Measurements from ENCODE around the gene AUP1.

AUP1 gene

DNA sequence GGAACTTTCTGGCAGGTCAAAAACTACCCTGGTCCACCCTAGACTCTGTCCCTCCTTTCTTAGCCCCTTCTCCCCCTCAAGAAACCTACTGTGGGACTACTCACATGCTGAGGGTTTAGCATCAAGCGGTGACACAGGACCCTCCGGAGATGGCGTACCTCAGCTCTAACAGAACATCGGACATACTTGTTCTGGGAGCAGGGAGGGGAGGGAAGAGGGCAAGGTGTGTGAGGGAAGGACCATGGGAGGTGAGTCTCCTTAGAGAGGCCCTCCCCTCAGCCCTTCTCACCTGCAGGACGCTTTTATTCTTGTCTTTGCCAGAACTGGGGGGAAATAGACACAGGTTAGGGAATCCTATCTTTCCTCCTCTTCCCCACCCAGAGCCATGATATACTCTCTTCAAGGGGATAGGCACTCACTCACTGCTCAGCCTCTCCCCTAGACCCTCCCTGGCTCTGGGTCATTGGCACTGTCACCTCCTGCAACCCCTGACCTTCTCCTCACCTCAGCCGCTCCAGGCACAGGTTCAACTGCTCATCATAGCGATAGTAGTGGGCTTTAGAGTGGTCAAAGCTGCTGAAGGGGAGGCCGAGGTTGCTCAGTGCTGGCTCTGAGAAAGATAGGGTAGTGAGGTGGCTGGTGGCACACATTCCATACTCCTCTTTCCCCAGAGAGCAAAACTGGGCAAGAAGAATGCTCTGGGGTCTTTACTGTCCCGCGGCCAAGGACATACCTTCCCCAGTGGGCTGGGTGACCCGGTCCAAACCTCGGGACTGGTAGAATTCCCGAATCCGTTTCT, 23.9 kb downstream of the AUP1 start:
- H3K4me3 Mint-ChIP-seq, result no peak overlapping the region
- peaks cover 20% of the 10 kb centered on the region for H3K36me3 Mint-ChIP-seq

DNA sequence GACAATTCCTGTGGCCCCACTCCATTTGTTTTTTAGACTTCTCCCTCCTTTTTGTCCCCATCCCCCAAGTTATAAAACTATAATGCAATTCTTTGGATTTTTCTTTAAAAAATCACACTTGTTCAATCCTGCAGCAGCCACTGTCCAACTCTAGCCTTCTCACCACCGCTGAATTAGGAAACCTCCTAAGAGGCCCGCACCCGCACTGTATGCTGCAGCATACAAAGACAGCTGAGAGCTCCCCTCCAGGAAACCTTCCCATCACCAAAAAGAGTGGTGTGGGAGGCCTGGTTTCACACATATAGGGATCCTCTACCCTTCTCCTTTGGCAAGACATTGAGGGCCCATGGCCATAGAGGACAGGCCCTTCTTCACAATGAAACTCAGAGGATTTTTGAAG, 24.9 kb downstream of the AUP1 start:
- peaks cover 20% of the 10 kb centered on the region for H3K36me3 Mint-ChIP-seq
- ATAC-seq (ENCODE audit: low read depth) (no peak), DNase-seq (ENCODE audit: low spot score in 2 of 2) (no peak)
- H3K9me3 Mint-ChIP-seq, result no peaks in the 10 kb centered on the region
- peaks cover 27% of the 10 kb centered on the region for H3K4me1 Mint-ChIP-seq
- H3K27me3 Mint-ChIP-seq, result peaks cover 15% of the 10 kb centered on the region
- H3K27ac Mint-ChIP-seq, result peak overlapping the region; percentile 49
- H3K4me3 Mint-ChIP-seq, result peak overlapping the region; percentile 66

More for the DNA sequence above, 23.9 kb downstream of the AUP1 start:
- H3K9me3 Mint-ChIP-seq, result no peaks in the 10 kb centered on the region
- peaks cover 11% of the 10 kb centered on the region for H3K27me3 Mint-ChIP-seq
- ATAC-seq (ENCODE audit: low read depth), result no peak
- peaks cover 27% of the 10 kb centered on the region for H3K4me1 Mint-ChIP-seq
- no peak overlapping the region for H3K27ac Mint-ChIP-seq
- DNase-seq (ENCODE audit: low spot score in 2 of 2), result no peak

DNA sequence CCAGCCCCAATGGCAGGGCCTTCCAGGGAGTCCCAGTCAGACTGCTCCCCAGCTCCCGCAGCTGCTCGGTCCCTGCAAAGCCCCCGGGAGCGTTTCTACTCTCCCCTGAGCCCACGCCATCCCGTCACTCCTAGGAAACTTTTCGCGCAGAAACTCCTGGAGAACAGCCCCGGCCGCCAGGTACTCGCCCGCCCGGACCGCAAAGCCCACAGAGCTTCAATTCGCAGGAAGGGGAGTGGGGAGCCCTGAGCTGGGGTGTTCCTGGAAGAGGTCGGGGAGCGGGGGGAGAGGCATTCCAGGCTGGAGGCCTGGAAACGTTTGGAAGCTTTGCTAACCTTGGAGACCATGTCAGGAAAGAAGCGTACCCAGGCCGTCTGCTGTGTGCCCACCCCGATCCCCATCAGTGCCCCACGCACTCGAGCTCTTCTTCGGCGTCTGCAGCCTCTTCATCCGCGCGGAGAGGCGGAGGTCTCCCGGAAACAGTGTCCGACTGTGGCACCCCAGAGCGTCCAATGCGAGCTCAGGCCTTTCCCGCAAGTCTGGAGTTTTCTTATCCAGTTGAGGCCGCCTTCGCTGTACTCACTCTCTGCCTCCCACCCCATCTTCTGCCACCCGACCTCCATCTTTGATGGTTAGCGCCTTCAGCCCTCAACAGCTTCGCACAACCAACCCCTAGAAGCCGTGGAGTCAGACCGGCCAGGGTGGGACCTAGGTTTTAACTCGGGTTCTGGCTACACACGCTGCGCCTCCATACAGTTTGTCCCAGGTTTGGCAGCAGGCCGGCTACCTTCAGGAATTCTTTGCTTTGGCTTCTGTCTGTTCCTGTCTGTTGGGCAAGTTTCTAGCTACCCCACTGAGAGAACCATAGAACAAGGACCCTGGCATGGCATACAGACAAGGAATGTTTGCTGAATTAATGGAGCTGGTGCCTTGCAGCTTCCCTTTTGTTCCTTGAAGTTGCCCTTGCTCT, 25.7 kb downstream of the AUP1 start:
- ATAC-seq (ENCODE audit: low read depth) (no peak), DNase-seq (ENCODE audit: low spot score in 2 of 2) (no peak)
- no peaks in the 10 kb centered on the region for H3K9me3 Mint-ChIP-seq
- H3K27ac Mint-ChIP-seq, result peak overlapping the region; percentile 49
- H3K4me1 Mint-ChIP-seq, result peaks cover 33% of the 10 kb centered on the region
- H3K4me3 Mint-ChIP-seq, result peak overlapping the region; percentile 72
- H3K36me3 Mint-ChIP-seq, result peaks cover 20% of the 10 kb centered on the region
- peaks cover 19% of the 10 kb centered on the region for H3K27me3 Mint-ChIP-seq

DNA sequence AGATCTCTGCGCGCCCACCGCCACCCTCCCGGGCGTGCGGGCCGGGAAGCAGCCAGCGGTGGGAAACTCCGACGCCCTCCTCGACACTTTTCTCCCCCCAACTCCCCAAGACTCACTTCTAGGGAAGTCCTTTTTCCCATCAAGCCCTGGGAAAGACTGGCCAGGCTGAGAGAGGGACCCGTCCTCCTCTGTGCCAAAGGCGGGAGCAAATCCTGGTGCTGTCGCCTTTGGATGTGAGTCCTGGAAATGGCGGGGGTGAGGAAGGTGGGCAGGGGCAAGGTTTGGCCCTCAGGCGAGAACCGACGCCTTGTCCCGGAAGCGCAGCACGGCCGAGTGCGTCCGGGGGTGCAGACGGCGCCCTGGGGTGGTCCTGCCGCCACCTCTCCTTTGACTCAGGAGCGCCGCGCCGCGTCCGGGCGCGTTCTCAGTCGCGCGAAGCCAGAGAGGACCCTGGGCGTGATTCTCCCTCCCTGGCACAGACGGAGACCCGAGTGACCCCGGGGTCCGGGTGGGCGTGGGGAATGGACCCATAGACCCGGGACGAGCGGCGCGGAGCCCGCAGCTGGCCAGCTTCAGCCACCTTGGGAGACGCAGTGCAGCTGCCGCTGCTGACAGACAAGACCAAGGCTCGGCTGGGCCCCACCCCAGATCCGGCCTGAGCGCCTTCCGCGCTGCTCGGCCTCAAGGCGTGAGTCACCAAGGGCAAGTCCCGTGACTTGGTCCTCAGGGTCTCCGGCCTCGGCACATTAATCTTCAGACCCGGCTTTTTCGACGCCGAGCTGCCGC, 26.6 kb downstream of the AUP1 start:
- DNase-seq (ENCODE audit: low spot score in 2 of 2), result peak; percentile 38 to 55

DNA sequence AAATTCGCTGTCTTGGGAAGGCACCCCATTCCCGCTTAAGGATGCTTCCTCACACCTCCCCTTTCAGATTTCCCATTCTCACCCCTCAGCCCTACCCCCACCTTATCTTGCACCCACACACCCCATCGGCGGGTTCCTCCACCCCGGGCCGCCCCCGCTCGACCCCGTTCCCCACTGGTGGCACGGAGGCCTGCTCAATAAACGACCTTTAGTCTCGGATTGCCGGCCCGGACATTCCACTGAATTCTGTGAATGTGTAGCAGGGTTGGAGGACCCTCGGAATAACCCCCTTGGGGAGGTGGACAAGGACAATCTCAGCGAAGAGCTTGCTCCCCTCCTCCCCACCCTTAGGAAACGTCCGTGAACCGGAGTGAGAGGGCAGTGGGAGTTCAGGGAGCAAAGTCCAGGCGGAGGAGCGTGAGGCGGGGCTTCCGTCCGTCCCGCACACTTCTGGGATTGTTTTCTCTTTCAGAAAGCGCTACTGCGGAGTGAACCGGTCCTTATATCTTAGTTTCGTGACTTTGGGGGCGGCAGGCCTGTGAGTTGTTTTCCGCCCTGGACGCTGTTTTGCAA, 27.3 kb downstream of the AUP1 start:
- H3K27ac Mint-ChIP-seq, result no peak overlapping the region
- H3K4me3 Mint-ChIP-seq, result peak overlapping the region; percentile 72
- H3K36me3 Mint-ChIP-seq, result peaks cover 20% of the 10 kb centered on the region
- ATAC-seq (ENCODE audit: low read depth) (no peak), DNase-seq (ENCODE audit: low spot score in 2 of 2) (no peak)
- peaks cover 23% of the 10 kb centered on the region for H3K27me3 Mint-ChIP-seq
- no peaks in the 10 kb centered on the region for H3K9me3 Mint-ChIP-seq
- peaks cover 32% of the 10 kb centered on the region for H3K4me1 Mint-ChIP-seq

More for the DNA sequence above, 26.6 kb downstream of the AUP1 start:
- Mint-ChIP-seq H3K27me3 (peaks cover 23% of the 10 kb centered on the region), H3K4me1 (peaks cover 32% of the 10 kb centered on the region), H3K9me3 (no peaks in the 10 kb centered on the region), H3K36me3 (peaks cover 20% of the 10 kb centered on the region), H3K27ac (no peak overlapping the region), H3K4me3 (peak overlapping the region; percentile 72)
- no peak for ATAC-seq (ENCODE audit: low read depth)

DNA sequence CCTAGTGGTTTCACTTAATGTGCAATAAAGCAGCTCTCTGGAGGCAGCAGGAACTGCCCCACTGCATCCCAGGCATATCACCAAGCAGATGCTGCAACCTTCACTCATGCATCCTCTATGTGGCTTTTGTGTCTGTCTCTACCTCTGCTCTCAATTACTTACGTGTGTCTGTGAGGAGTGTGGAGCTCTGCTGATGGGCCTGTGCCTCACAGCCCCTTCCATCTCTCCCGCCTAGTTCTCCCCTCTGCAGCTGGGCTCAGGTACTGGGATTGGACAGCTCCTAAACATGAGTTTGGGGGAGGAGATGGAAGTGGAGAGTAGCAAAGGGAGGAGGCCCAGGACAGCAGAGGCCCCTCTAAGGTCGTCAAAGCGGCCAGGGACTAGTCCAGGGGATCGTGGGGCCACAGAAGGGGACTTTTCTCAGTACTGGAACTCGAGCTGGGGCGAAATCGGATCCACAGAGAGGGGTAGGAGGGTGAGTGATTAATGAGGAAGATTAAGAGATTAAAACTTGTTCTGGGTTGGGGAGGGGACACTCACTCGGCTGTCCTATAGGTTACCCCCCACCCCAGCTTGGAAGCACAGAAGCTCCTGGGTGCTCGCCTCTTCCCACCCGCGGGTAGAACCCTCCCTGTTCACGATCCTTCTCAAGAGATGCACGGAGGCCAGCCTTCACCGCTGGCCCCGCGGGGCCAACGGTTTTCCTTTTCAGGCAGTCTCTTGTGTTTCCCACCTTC, 28.0 kb downstream of the AUP1 start:
- H3K4me1 Mint-ChIP-seq, result peaks cover 26% of the 10 kb centered on the region

DNA sequence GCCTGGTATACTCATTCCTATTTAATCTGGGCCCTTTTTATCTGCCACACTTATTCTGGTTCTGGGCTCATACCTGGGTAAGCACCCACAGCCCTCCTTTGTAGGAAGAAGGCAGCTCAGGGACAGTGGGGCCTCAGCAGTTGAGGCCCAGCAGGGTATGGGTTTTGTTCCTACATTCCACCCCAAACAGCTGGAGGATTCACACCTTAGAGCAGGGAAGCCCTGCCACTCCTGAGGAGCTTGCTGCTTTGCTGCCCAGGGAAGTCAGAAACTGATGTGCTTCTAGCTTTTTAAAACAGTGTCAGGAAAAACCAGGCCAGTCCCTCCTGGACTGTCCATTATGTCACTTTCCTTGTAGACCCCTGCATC, 28.9 kb downstream of the AUP1 start:
- ATAC-seq (ENCODE audit: low read depth) (no peak), DNase-seq (ENCODE audit: low spot score in 2 of 2) (no peak)
- H3K27ac Mint-ChIP-seq, result no peak overlapping the region
- H3K27me3 Mint-ChIP-seq, result peaks cover 22% of the 10 kb centered on the region
- peaks cover 13% of the 10 kb centered on the region for H3K36me3 Mint-ChIP-seq
- peaks cover 22% of the 10 kb centered on the region for H3K4me1 Mint-ChIP-seq
- no peaks in the 10 kb centered on the region for H3K9me3 Mint-ChIP-seq
- H3K4me3 Mint-ChIP-seq, result no peak overlapping the region

More for the DNA sequence above, 28.0 kb downstream of the AUP1 start:
- H3K27me3 Mint-ChIP-seq, result peaks cover 23% of the 10 kb centered on the region
- H3K36me3 Mint-ChIP-seq, result peaks cover 17% of the 10 kb centered on the region
- H3K4me3 Mint-ChIP-seq, result peak overlapping the region; percentile 56
- DNase-seq (ENCODE audit: low spot score in 2 of 2) (no peak), ATAC-seq (ENCODE audit: low read depth) (no peak)
- no peaks in the 10 kb centered on the region for H3K9me3 Mint-ChIP-seq
- peak overlapping the region; percentile 15 for H3K27ac Mint-ChIP-seq

DNA sequence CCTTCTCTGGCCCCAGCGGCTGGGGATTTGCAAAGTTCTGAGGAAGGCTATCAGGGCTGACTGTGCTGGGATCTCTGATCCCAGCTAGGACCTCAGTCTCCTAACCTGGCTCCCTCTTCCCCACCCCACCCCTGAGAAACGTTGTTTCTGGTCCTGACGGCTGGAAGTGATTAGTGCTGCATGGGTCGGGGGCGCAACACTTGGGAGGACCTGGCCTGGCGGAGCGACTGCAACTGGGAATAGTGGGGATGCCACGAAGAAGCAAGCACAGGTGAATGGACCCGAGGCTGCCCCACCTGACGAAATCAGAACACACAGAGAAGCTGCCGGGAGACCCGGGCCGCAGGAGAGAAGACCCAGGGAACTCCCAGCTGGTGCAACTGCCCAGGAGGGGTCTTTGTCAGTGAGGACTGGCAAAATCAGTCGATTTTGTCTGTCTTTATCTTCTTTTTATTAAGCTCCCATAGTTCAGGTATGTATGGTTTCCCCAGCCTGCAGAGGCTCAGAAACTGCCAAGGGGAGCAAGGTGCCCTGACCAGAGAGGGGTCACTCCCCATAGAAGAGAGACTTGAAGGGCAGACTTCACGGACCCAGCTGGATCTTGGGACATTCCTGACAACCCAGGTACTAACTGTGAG, 29.4 kb downstream of the AUP1 start:
- Mint-ChIP-seq H3K36me3 (peaks cover 8% of the 10 kb centered on the region), H3K27ac (no peak overlapping the region), H3K9me3 (no peaks in the 10 kb centered on the region), H3K27me3 (peaks cover 22% of the 10 kb centered on the region), H3K4me1 (peaks cover 20% of the 10 kb centered on the region), H3K4me3 (no peak overlapping the region)
- DNase-seq (ENCODE audit: low spot score in 2 of 2) (no peak), ATAC-seq (ENCODE audit: low read depth) (no peak)

DNA sequence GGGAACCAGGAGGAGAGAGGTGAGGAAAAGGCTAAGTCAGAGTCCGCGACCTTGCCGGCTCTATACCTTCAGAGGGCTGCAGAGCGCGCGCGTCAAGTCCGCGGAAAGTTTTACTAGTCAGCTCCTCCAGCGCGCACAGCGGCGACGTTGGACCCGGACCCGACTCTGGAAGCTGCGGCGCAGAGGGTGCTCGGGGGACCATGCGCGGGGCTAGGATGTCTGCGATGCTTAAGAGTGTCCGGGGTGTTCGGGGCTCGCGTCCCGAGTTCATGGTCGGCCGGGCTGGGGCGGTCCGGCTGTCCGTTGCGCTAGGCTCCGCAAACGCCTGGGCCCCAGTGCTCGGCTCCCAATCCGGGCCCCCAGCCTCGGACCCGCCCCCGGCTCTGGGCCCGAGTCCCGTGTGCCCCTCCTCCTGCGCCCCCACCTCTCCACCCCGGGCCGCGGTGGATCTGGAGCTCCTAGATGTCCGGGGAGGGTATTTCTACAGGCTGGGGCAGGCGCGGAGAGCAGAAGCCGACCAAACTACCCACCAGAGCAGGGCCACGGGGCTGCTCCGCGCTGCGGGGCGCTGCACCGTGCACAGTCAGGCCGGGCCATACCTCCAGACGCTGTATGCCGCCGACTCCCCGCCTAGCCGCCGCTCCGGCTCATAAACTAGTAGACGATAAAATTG, 30.1 kb downstream of the AUP1 start, which contains the start of gene LBX2:
TSS of gene LBX2 (minus strand) at position 337 of the 673 bp plus-strand sequence. CDS start at position 271, 66 bp downstream.
- DNase-seq (ENCODE audit: low spot score in 2 of 2) (peak in 1 of 2 donors; percentile 40), ATAC-seq (ENCODE audit: low read depth) (peak; percentile 34)
- Mint-ChIP-seq H3K4me3 (peak within 1 kb of the TSS; percentile 82), H3K27ac (peak within 1 kb of the TSS; percentile 17), H3K9me3 (no peaks in the 10 kb centered on the region), H3K27me3 (peaks cover 22% of the 10 kb centered on the region), H3K36me3 (peaks cover 2% of the 10 kb centered on the region), H3K4me1 (peaks cover 16% of the 10 kb centered on the region)

DNA sequence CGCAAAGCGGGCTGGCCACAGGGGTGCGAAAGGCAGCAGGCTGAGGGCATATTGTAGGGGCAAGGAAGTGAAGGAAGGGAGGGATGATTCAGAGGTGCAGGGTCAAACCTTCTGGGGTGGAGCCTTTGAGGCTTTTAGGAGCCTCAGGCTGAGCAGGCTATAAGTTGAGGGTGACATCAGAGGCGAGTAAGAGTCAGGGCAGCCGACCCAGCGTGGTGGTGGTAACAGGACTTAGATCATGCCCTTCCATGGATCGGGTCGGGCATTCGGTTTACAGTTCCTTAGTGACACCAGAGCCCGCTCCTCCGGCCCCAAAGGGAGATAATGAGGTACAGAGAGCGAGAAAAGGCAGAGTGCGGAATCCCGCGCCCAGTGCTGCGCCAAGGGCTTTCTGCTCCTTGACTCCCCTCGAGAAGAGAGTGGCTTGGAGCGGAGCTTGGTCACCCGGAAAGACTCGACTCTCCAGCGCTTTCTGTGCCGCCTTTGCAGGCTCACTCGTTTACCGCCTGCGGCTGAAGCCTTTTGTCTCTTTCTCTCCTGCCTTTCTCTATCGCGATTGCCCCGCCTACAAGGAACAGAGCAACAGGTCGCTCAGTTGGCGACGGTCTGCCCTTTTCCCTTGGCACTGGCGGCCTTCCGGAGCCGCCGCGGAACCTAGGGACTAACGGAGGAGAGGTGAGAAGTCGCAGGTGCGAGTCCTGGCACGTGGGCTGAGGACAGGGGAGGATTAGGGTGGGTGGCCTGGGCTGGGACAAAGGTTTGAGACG, 30.8 kb downstream of the AUP1 start:
- Mint-ChIP-seq H3K27ac (peak overlapping the region; percentile 17), H3K9me3 (no peaks in the 10 kb centered on the region), H3K36me3 (peaks cover 8% of the 10 kb centered on the region), H3K4me1 (peaks cover 13% of the 10 kb centered on the region), H3K27me3 (peaks cover 19% of the 10 kb centered on the region), H3K4me3 (peak overlapping the region; percentile 82)
- peak; percentile 26 for ATAC-seq (ENCODE audit: low read depth)
- DNase-seq (ENCODE audit: low spot score in 2 of 2), result peak; percentile 16 to 29

DNA sequence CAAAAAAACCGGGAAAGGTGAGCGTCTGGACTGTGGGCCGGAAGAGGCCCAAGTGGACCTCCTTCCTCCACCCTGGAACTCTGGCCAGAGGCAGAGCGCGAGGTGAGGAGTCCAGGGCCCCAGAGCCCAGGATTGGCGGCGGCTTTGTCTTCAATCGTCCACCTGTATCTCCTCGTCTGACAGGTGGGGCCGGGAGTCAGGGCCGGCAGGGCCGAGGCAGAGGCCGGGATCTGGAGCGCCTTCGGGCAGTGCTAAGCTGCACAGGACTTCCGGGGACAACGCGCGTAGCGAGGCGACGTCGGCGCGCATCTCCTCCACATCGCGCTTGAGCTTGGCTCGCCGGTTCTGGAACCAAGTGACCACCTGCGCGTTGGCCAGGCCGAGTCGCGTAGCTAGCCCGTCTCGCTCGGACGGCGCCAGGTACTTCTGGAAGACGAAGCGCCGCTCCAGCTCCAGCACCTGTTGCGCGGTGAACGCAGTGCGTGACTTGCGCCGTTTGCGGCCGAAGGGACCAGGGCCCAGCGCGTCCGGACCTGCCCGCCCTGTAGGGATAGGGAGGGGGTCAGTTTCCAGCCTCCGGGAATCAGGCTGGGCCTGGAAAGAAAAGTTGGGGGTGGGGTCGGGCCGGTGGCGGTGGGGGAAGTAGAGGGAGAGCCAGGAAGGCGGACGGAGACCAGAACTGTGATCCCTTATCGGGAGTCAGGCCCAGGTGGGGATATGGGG, 31.6 kb downstream of the AUP1 start:
- Mint-ChIP-seq H3K4me3 (peak overlapping the region; percentile 82), H3K4me1 (peaks cover 13% of the 10 kb centered on the region), H3K27me3 (peaks cover 19% of the 10 kb centered on the region), H3K9me3 (no peaks in the 10 kb centered on the region), H3K36me3 (peaks cover 12% of the 10 kb centered on the region), H3K27ac (peak overlapping the region; percentile 17)
- ATAC-seq (ENCODE audit: low read depth) (peak; percentile 28), DNase-seq (ENCODE audit: low spot score in 2 of 2) (no peak)

All from memory B cell (primary cell).